GM18502 (cell line): Measurements from ENCODE around the gene KRTAP5-1.

ENCODE experiments used
- ATAC-seq: cut with Tn5 transposase; IDR thresholded peaks from one replicate; pipeline ENCODE4 v1.9.1; 2021; ENCODE audit warnings: mild to moderate bottlenecking; ENCODE audit not compliant: unreplicated experiment, poor library complexity

The KRTAP5-1 gene

GRCh38 chr11:1562469-1563148 is 22.5 kb downstream of the KRTAP5-1 start:
- no peak for ATAC-seq

- no peak for ATAC-seq
These were observed 23.1 kb downstream of the KRTAP5-1 start for GRCh38 chr11:1561955-1562354.

- no peak for ATAC-seq
These were observed 23.8 kb downstream of the KRTAP5-1 start for GRCh38 chr11:1561266-1561665.

GRCh38 chr11:1560649-1561251 is 24.3 kb downstream of the KRTAP5-1 start:
- no peak for ATAC-seq

GRCh38 chr11:1560002-1560648 is 25.0 kb downstream of the KRTAP5-1 start:
- no peak for ATAC-seq

GRCh38 chr11:1559111-1559951 is 25.8 kb downstream of the KRTAP5-1 start:
- ATAC-seq = no peak

GRCh38 chr11:1558775-1559110 is 26.3 kb downstream of the KRTAP5-1 start:
- ATAC-seq = no peak

GRCh38 chr11:1557904-1558774 is 26.9 kb downstream of the KRTAP5-1 start:
- no peak for ATAC-seq

- ATAC-seq = no peak
These were observed 27.8 kb downstream of the KRTAP5-1 start for GRCh38 chr11:1557051-1557884.

GRCh38 chr11:1556278-1556902 is 28.7 kb downstream of the KRTAP5-1 start:
- no peak for ATAC-seq

- ATAC-seq = no peak
These were observed 29.4 kb downstream of the KRTAP5-1 start for GRCh38 chr11:1555713-1556153.

- no peak for ATAC-seq
These were observed 29.9 kb downstream of the KRTAP5-1 start for GRCh38 chr11:1554981-1555712.

- no peak for ATAC-seq
These were observed 31.1 kb downstream of the KRTAP5-1 start for GRCh38 chr11:1553808-1554594.

- no peak for ATAC-seq
These were observed 35.4 kb downstream of the KRTAP5-1 start for GRCh38 chr11:1549338-1550330.

GRCh38 chr11:1548221-1549070 is 36.6 kb downstream of the KRTAP5-1 start:
- ATAC-seq = no peak
